Keratinocyte (primary cell): ENCODE data around the gene MKLN1. TPM values are rescaled to one million over a fixed set of nuclear protein-coding genes. Genes with fewer than 3 reads are reported as not detected.

Experiments
- DNase-seq: peaks from one replicate; pipeline ENCODE4 v3.0.0-alpha.2; 2011; ENCODE audit warnings: low read depth, missing footprints, low spot score
- FAIRE-seq: peaks from 2 replicates; lab custom pipeline; 2011; peaks lifted over from hg19 to GRCh38; lab: Jason Lieb, UNC
- H2AFZ ChIP-seq: 2 replicates; pipeline ENCODE4 v1.6.0; 2012; ENCODE audit warnings: low read length, control low read depth, inconsistent platforms; ENCODE audit not compliant: control insufficient read depth
- H3K27ac ChIP-seq: 2 replicates; pipeline ENCODE4 v1.5.1; 2011; ENCODE audit warnings: low read length; ENCODE audit not compliant: control insufficient read depth, insufficient read depth
- H3K27me3 ChIP-seq: 3 replicates; pipeline ENCODE4 v1.6.0; 2011; ENCODE audit warnings: low read length; ENCODE audit not compliant: control insufficient read depth, insufficient read depth; ENCODE audit errors: extremely low read depth
- H3K36me3 ChIP-seq, 2 experiments: 2 replicates in 1 of 2; 3 replicates in 1 of 2; pipeline ENCODE4 v1.5.1; 2011; ENCODE audit warnings: low read length in 2 of 2, mild to moderate bottlenecking in 1 of 2; ENCODE audit not compliant: control insufficient read depth in 2 of 2, insufficient read depth in 2 of 2; ENCODE audit errors: extremely low read depth in 1 of 2
- H3K4me1 ChIP-seq: 3 replicates; pipeline ENCODE4 v1.5.1; 2011; ENCODE audit warnings: low read length; ENCODE audit not compliant: control insufficient read depth, insufficient read depth; ENCODE audit errors: extremely low read depth
- H3K4me2 ChIP-seq: 3 replicates; pipeline ENCODE4 v1.6.0; 2011; ENCODE audit warnings: low read depth, low read length; ENCODE audit not compliant: control insufficient read depth, insufficient read depth; ENCODE audit errors: extremely low read depth
- H3K4me3 ChIP-seq, 3 experiments: fragments of 200-600 bp in 1 of 3; sonication (generic) in 1 of 3; 2 replicates in 2 of 3; 3 replicates in 1 of 3; pipeline ENCODE4 v1.5.1; 2011 to 2016; ENCODE audit warnings: low read length in 3 of 3, mild to moderate bottlenecking in 3 of 3, control low read depth in 2 of 3, inconsistent platforms in 1 of 3, low read depth in 1 of 3, mixed read lengths in 1 of 3, mixed run types in 1 of 3, moderate library complexity in 1 of 3; ENCODE audit not compliant: control insufficient read depth in 2 of 3, insufficient read depth in 2 of 3; ENCODE audit errors: extremely low read depth in 1 of 3
- H3K79me2 ChIP-seq: 2 replicates; pipeline ENCODE4 v1.6.0; 2012; ENCODE audit warnings: low read length; ENCODE audit not compliant: control insufficient read depth, insufficient read depth
- H3K9ac ChIP-seq: 3 replicates; pipeline ENCODE4 v1.6.0; 2011; ENCODE audit warnings: low read length; ENCODE audit not compliant: control insufficient read depth, insufficient read depth; ENCODE audit errors: extremely low read depth
- H3K9me1 ChIP-seq: 3 replicates; pipeline ENCODE4 v1.6.0; 2011; ENCODE audit warnings: low read length; ENCODE audit not compliant: control insufficient read depth, insufficient read depth; ENCODE audit errors: extremely low read depth
- H3K9me3 ChIP-seq: 2 replicates; pipeline ENCODE4 v1.5.1; 2012; ENCODE audit warnings: low read depth, low read length; ENCODE audit not compliant: control insufficient read depth
- H4K20me1 ChIP-seq: 3 replicates; pipeline ENCODE4 v1.6.0; 2011; ENCODE audit warnings: low read length; ENCODE audit not compliant: control insufficient read depth, insufficient read depth; ENCODE audit errors: extremely low read depth
- CTCF ChIP-seq, 3 experiments: IDR thresholded peaks in 1 of 3; conservative IDR thresholded peaks in 1 of 3; optimal IDR thresholded peaks in 1 of 3; 2 replicates in 2 of 3; 3 replicates in 1 of 3; pipeline versions ENCODE3 to v1.5.1; 2011; ENCODE audit warnings: low read length in 3 of 3, mild to moderate bottlenecking in 3 of 3, moderate library complexity in 2 of 3, control low read depth in 1 of 3, inconsistent platforms in 1 of 3; ENCODE audit not compliant: insufficient read depth in 2 of 3; ENCODE audit errors: extremely low read depth in 1 of 3
- EZH2 ChIP-seq: IDR thresholded peaks from one replicate; pipeline ENCODE4 v1.6.1; 2012; ENCODE audit warnings: inconsistent platforms, mild to moderate bottlenecking, low read length, moderate library complexity
- dilution Hi-C: fragments of 300-500 bp; cut with MboI; formaldehyde crosslinking; loops from one replicate; pipeline ENCODE4 v1.7.0; 2020; ENCODE audit warnings: low sequenced_read_pairs; ENCODE audit not compliant: extremely low pct_ligation_motif_present
- polyA plus RNA-seq, 5 experiments: library from polyadenylated mRNA; depleted of rRNA in 3 of 5; stranded (reverse) in 3 of 5; stranded (forward) in 1 of 5; unstranded in 1 of 5; fragments of >200 nt; gene quantifications; 1 replicate in 1 of 5; 2 replicates in 3 of 5; 3 replicates in 1 of 5; pipeline versions ENCODE4 v1.2.1 to v1.2.3, GENCODE V29; 2011 to 2012; ENCODE audit warnings: missing spikeins in 2 of 5, low read depth in 1 of 5, low replicate concordance in 1 of 5

Gene MKLN1
- polyA plus RNA-seq, 1 donor (not counting 4 experiments of a cell fraction or from before 2014, with no cell fraction given) = 43.8 TPM

- Histone ChIP-seq H3K9me1 (no peaks in the 10 kb centered on the region), H3K27me3 (no peaks in the 10 kb centered on the region), H3K36me3 (no peaks in the 10 kb centered on the region), H2AFZ (no peak overlapping the region), H4K20me1 (no peaks in the 10 kb centered on the region), H3K4me1 (no peaks in the 10 kb centered on the region), H3K4me3 (no peak overlapping the region), H3K9ac (no peak overlapping the region), H3K79me2 (no peaks in the 10 kb centered on the region), H3K9me3 (no peaks in the 10 kb centered on the region), H3K4me2 (no peak overlapping the region), H3K27ac (no peak overlapping the region)
- DNase-seq (no peak), FAIRE-seq (no peak)
- dilution Hi-C loops = no loop called here
- TF ChIP-seq EZH2 (no peak), CTCF (optimal IDR thresholded peaks at IDR 0.05 in 1 of 3, IDR thresholded peaks at IDR 0.05 in 1 of 3, conservative IDR thresholded peaks at IDR 0.05 in 1 of 3; ENCODE audit: extremely low read depth in 1 of 3, insufficient read depth in 2 of 3, low read length in 3 of 3) (no peak)
Observed at GRCh38 chr7:131409129-131409766, 81.6 kb downstream of the MKLN1 start.

GRCh38 chr7:131412031-131412430 is 84.4 kb downstream of the MKLN1 start:
- DNase-seq = no peak
- Histone ChIP-seq H3K4me2 (no peak overlapping the region), H3K36me3 (no peaks in the 10 kb centered on the region), H3K9me1 (no peaks in the 10 kb centered on the region), H3K4me3 (no peak overlapping the region), H3K79me2 (no peaks in the 10 kb centered on the region), H3K27me3 (no peaks in the 10 kb centered on the region), H3K27ac (no peak overlapping the region), H4K20me1 (no peaks in the 10 kb centered on the region), H3K4me1 (no peaks in the 10 kb centered on the region), H2AFZ (no peak overlapping the region), H3K9me3 (no peaks in the 10 kb centered on the region), H3K9ac (no peak overlapping the region)
- dilution Hi-C loops = no loop called here
- FAIRE-seq = no peak
- TF ChIP-seq EZH2 (no peak), CTCF (optimal IDR thresholded peaks at IDR 0.05 in 1 of 3, IDR thresholded peaks at IDR 0.05 in 1 of 3, conservative IDR thresholded peaks at IDR 0.05 in 1 of 3; ENCODE audit: extremely low read depth in 1 of 3, insufficient read depth in 2 of 3, low read length in 3 of 3) (no peak)
